HG03469 (cell line): Measurements from ENCODE around the gene ERGIC1.

ENCODE experiments used
- ATAC-seq: cut with Tn5 transposase; IDR thresholded peaks from one replicate; pipeline ENCODE4 v1.9.1; 2021; ENCODE audit warnings: mild to moderate bottlenecking, moderate library complexity, moderate number of reproducible peaks; ENCODE audit not compliant: unreplicated experiment

The ERGIC1 gene

DNA sequence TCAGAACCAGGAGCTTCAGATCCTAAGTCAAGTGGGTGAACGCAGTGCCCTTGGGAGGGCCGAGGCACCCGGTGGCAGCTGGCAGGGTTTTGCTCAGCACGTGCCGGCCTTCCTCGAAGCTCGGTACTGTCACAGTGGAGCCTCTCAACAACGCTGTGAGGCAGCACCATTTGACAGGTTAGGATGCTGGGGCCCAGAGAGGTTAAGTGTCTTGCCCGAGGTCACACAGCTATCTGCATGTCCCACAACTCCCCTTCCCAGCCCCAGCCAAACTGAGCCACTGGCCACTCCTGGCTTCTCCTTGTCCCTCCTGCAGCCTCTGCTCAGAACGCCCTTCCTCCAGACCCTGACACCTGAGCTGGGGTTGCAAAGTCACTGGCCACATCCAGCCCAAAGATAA, 81.5 kb downstream of the ERGIC1 start:
- no peak for ATAC-seq

GRCh38 chr5:172918421-172919371, 84.6 kb downstream of the ERGIC1 start:
- no peak for ATAC-seq

DNA sequence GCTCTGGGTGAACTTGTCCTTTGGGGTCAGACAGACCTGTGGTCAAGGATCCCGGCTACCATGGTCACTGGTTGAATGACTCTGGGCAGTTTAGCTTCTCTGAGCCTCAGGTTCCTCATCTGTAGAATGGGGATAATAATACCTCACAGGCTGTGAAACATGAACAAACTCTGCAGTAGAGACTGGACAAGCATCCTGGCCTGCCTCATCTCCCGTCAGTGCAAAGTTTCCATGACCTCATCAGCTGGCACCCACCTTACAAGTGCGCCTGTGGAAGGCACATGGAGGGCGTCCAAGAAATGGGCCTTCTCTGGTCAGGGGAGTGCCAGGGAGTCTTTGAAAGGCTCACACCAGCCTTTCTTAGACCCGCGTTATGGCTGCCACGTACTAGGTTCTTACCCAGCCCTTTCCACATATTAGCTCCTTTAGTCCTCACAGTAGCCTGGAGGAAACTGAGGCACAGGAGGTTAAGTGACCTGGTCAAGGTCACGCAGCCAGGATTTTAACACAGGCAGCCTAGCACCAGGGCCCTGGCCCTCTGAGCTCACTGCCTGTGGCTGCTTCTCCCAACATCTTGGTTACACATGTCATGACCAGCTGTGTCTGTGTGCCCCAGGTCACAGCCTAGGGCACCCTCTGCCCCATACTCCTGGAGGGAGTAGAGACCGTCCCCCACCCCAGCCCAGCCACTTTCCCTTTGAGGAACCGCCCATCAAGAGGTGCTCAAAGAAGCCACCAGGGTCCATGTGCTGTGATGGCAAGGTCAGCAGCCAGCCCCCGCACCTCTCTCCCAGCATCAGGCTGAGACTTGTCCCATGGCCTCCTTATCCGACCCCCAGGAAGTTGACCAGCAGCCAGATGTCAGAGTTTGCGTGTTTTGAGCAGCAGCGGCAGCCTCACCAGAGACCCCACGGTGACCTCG, 85.7 kb downstream of the ERGIC1 start:
- no peak for ATAC-seq

- ATAC-seq: no peak
Measured at GRCh38 chr5:172920447-172920849, 86.4 kb downstream of the ERGIC1 start.

GRCh38 chr5:172920995-172921394, 86.9 kb downstream of the ERGIC1 start:
- ATAC-seq: no peak

DNA sequence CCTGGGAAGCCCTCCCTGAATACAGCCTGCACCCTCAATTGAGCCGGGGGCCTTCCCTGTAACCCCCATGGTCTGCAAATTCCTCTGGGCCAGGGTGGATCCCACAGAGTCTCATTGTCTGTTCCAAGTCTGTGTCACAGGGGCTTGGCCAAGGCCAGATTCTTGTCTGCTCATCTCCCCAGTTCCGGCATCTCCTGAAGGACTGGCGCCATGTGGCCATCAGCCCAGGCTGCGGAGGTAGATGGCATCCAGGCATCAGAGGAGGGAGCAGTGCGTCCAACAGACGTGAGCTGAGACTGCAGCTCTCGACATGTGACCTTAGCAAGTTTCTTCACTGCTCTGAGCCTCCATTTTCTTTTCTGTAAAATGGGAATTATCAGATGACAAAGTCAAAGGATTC, 87.9 kb downstream of the ERGIC1 start:
- no peak for ATAC-seq

DNA sequence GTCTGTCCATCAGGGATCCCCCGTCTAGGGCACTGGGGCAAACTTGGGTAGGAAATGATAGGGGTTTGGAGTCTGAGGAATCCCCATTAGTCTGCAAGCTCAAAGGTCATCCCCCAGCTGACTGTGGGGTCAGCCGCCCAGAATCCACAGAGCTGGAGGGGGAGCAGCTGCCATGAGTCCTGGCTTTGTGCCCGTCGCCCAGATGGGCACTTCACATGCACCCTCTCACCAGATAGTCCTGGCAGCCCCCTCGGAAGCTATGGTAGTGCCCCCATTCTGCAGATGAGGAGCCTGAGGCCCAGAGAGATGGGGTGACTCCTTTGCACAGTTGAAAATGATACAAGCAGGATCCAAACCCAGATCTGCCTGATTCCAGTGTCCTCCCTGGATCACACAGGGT, 89.5 kb downstream of the ERGIC1 start:
- ATAC-seq: no peak

GRCh38 chr5:172925336-172925948, 91.4 kb downstream of the ERGIC1 start:
- ATAC-seq: no peak

GRCh38 chr5:172926008-172926523, 92.0 kb downstream of the ERGIC1 start:
- ATAC-seq: no peak

GRCh38 chr5:172926796-172927195, 92.7 kb downstream of the ERGIC1 start:
- no peak for ATAC-seq

DNA sequence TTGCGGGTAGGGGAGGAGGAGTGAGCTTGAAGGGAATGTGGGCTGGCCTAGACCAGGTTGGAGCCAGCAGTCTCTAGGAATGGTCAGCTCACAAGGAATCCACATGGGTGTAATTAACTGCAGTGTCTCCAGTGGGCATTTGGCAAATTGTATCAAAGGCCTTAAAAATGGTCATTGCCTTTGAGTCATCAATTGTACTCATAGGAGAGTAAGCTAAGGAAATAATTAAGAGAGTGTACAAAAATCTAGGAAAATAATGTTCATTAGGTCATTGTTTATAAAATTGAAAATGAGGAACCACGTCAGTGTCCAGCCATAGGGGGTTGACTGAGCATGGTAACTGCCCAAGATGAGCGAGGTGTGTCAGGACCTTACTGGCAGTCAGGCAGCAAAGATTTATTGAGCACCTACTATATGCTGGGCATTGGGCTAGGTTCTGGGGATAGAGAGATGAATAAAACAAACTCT, 95.4 kb downstream of the ERGIC1 start:
- ATAC-seq: no peak

DNA sequence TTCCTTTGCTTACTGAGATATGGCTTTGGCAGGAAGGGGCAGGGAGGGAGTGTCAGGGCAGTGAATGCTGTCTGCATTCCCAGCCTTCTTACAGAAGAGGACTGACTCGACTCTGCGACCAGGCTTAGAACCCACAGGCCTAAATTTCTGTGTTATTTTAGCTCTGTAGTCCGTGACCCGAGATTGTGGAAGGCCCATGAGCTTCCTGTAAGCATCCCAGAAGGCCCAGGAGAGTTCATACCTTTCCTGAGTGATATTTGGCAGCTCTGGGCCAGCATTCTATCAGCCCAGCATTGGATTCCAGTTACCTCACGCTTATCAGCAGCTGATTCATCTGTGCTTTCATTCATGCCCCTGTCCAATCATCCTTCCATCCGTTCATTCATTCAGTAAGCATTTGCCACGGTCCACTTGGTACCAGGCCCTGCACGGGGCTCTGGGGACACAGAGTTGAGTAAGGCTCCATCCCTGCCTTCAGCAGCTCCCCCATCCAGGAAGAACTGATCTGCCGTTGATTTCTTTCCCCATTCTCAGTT, 97.0 kb downstream of the ERGIC1 start:
- ATAC-seq: no peak

GRCh38 chr5:172932313-172933017, 98.4 kb downstream of the ERGIC1 start:
- peak; percentile 46 for ATAC-seq

GRCh38 chr5:172933238-172933637, 99.2 kb downstream of the ERGIC1 start:
- no peak for ATAC-seq

DNA sequence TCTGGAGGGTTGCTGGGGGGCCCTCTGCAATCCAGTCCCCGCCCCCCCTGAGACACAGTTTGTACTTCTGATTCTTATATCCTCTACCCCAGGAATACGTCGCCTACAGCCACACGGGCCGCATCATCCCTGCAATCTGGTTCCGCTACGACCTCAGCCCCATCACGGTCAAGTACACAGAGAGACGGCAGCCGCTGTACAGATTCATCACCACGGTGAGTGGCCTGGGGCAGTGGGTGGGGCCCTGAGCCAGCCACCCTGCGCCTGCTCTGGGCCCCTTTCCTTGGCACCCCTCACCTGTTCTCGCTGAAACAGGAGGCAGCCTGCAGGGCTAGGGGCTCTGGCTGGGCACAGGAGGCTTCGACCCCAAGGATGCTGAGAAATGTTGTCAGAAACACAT, 101.0 kb downstream of the ERGIC1 start:
- no peak for ATAC-seq

- no peak for ATAC-seq
Measured at GRCh38 chr5:172936401-172936800, 102.3 kb downstream of the ERGIC1 start.

DNA sequence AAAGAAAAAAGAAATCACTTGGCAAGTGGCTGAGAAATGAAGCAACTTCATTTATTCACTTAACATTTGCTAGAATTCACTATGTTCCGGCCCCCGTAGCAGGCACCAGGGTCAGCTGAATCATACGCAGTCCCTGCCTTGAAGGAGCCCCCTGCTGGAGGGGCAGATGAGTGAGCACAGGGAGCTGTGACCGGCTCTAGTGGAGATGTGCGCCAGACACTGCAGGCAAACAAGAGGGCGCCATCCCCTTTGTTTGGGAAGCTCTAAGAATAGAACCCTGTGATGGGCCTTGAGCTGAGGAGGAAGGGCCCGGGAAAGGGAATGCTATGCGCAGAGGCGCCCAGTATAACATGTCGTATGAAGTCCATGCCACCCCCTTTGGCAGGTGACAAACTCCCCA, 105.0 kb downstream of the ERGIC1 start:
- no peak for ATAC-seq

DNA sequence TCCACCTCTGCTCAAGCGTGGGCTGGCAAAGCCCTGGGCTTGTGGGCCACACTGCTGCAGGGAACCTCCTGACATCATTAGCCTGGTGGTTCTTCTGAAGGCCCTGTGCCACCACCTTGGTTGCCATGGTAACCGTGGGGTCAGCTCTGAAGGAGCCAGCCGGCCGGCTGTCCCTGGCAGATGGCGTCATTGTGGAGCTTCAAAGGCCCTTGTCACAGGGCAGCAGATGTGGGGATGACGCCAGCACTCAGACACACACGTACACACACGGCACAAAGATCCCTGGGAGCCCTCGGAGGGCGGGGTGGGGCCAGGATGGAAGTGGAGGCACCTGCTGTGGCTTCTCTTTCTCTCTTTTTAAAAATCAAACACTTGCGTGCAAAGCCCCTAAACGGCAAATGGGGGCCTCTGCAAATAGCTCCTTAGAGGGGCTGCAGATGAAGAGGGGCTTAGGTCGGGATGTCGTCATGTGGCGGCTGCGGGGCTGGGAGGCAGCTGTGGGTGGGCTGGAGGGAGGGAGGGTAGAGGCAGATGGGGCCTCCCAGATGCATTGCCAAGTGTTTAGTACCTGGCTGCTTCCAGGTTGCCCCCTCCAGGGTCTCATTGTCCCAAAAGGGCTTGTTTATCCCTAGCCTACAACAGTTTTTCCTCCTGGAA, 105.7 kb downstream of the ERGIC1 start:
- ATAC-seq: no peak

GRCh38 chr5:172940268-172941066, 106.4 kb downstream of the ERGIC1 start:
- ATAC-seq: no peak
